Astrocyte of the hippocampus (primary cell): ENCODE results near the gene REXO1.

Experiments used
- DNase-seq: peaks from one replicate; pipeline ENCODE4 v3.0.0; 2011; ENCODE audit warnings: low read depth, low spot score

Gene REXO1

DNA sequence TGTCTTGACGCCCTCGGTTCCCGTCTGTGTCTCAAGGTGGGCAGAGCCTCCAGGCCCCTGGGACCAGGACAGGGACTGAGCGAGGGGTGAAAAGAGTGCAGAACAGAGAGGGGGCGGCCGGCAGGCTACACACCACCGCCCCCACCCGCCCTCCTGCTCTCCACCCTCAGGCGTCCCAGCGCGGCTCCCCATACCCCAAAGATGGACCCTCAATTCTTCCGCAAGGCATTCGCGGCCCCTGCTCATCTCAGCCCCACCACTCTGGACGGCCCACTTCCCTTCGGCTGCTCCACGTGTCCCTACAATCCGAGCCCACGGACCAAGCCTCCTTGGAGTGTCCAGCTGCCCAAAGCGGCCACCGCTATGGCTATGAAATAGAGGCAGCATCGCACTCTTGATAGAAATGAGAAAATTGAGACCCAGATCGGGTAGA, 13.3 kb upstream of the REXO1 start:
- DNase-seq, result no peak

DNA sequence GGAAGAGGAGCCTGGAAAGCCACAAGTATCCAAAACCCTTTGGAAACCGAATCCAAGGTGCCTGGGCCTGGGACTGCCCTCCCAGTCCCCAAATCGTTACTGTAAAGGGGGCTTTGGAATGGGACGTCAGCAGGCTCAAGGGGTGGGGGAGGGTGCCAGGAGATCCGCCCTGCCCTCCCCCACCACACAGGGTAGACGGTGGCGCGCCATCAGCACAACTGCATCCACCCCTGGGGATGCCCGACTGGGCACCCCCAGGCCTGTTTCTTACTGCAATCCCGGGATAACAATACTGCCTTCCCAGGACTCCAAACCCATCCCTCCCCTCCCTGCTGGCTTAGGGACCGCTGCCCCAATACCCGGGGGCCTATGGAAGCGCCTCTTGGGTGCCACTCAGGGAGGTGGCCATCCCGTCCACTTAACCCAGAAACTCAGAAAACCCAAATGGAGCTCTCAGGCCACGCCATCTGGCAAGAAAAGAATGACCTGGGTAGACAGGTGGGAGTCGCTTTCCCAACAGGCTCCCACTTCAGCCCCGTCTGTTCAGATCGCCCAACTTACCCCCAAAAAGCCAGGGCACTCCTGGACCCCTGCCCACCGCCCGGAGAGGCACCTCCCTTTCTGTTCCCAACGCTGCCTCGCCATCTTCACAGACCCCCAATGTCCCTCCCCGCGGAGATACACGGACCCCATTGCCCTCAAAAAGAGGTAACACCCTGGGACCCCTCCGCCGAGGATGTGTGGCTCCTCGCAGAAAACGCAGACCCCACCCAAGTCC, 12.7 kb upstream of the REXO1 start:
- no peak for DNase-seq

DNA sequence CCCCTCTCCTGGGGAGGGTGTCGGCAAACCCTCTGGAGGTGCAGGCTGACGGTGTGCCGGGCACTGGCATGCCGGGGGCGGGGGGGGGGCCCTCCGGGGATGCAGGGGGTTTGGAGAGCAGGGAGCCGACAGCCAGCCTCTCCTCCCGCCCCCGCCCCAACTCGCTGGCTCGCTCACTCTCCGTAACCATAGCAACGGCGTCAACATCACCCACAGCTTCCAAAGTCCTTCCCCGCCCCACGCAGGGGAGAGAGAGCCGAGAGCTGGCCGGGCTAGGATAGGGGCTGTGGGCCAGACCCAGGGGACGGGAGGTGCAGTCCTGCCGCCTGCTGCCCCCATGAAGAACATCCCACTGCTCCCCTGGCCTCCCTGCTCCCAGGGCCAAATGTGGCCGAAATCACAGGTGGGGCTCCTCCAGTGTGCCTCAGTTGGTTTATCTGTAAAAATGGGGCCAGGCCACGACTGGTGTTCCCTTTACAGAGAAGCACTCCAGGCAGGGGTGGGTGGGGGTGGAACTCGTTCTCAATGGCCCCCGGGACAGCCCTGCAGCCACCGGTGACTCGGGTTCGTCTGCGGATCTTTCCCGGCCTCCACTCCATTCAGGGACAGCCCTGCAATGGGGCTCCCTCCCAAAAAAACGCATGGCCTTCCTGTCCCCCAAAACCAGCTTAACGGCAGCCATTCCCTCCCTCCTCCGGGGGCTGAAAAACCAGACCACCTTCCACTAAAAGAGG, 11.9 kb upstream of the REXO1 start:
- DNase-seq, result peak; percentile 91

DNA sequence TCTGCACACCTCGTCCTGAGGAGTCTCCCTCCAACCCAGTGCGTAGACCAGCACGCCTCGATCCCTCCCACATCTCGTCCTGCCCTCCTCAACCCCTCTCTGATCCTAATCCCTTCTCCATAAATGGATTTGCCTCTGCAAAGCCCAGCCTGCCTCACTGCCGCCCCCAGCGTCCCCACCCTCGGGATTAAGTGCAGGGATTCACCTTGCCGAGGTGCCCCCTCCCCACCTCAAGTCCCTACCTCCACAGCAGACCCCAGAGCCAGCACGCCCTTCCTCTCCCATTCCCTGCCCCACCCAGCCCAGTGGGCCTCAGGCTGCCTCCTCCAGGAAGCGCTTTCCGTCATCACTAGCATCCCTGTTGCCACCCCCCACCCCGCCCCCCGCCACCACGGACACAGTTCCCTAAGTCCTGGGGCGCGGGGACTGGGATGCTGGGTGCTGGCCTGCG, 11.1 kb upstream of the REXO1 start:
- DNase-seq, result no peak

DNA sequence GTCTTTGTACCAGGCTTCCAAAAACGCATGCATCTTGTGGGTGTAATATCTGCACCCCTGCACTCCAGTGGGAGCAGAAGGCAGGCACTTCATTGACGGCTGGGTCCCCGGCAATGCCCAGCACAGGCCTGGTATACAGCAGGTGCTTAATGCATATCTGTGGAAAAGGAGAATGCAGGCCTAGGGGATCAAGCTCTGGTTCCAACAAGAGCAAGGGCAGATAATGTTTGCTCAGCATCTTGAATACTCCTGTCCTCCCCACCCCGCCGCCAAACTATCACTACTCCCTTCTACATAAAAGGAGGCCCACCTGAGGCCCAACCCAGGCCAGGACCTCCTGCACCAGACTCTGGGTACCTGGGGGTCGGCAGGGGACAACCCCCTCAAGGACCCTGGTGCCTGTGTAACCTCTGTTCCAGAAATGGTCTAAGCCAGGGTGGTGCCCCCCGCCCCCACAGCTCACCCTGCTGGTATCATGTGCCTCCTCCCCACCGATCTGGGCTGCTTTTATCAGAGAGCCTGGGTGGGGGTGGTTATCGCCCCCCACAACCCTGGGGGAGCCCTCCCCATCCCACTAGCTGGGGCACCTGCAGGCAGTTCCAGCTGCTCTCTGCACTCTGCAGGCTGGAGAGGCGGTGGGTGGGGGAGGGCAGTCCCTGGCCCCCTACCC, 10.3 kb upstream of the REXO1 start:
- DNase-seq, result no peak

DNA sequence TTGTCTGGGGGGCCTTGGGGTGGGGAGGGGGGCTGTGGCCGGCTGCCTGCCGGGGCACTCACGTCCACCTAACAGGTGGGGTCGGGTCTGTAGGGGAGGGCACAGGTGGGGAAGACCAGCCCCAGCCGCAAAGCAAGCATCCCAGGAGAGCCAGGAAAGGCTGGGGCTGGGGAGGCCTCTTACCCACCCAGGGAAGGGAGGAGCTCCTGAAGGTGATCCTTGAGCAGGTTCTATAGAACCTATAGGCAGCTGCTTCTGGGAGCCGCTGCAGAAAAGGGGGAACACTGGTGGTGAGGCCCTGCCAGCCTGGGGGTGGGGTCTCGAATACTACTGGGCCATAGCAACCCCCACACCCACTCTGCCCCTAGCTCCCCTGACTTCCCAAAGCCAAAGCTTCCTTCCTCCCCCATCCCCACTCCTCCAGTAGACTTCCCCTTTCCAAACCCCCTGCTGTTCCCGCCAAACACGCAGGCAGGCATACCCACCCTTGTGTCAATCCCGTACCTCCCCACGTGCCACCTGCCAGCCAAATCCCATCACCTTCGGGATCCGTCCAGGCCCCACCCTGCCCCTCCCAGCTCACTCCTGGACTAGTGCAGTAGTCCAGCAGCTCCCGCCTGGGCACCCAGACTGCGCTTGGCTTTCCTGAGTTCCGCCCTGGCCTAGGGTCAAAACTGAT, 9.5 kb upstream of the REXO1 start:
- no peak for DNase-seq

DNA sequence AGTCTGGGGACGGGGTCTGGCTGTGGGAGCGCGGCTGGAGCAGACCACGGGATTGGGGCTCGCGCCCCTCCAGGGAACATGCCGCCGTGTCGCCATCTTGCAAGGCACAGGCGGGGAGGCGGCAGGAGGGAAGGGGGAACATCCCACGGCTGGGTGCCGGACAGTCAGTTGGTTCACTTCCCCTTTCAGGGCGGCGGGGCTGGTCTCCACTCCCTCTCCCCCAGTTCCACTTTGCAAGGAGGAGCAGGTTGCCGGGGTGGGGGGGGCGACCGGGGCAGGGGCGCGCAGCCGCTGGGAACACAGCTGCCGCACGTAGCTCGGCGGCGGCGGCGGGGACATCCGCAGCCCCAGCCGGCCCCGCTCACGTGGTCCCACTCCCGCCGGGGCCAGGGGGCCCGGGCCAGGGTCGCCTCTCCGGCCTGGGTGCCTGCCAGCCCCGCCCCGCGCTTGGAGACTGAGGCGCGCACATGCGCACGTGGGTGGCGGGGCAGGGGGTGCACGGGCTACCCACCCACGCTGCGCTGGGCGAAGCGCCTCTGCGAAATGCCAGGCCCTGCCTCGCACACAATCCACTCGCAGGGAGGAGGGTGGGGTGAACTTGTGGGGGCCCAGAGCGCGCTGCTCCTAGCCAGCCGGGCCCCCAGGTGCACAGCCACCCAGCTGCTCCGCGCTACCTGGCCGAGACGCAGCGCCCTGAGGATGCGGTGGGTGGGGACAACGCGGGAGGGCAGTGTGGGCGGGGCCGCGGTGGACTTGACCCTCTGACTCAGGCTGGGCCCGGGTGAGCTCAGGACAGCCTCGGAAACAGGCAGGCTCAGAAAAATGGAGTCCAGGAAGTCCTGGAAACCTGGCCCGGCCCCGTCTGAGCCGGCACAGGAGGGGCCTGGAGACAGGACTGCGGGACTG, 8.7 kb upstream of the REXO1 start:
- DNase-seq, result peak; percentile 81

DNA sequence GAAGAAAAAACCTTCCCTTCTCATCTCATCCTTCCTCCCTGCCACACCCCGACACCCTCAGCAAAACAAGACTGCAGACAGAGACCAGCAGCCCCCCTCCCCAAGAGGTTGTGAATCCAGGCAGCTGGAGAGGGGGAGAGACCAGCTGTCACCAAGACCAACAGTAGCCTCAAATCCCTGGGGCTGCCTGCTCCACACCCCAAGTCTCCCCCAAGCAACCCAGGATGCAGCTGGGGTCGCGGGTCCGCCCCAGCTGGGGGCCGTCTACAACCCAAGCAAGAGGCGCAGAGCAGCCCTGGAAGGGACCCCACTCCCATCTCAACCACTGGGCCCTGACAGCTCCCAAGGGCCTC, 8.0 kb upstream of the REXO1 start:
- DNase-seq, result no peak

DNA sequence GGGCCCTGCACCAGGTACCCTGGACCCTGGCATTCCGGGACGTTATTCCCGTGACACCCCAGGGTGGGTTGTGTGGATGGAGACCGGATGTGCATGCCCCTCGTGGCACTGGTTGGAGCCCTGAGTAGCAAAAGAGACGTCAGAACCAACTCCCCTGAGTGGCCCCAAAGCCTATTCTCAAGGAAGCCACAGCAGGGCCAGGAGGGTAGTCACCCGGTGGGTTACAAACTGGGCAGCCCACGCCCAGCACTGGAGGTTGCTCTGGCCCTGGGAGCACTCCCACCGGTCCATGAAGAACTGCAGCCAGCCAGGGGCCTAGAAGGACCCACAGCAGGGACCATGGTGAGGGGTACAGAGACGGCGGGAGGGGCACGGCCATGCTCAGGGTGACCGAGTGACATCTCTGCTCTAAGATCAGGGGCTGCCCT, 7.6 kb upstream of the REXO1 start:
- no peak for DNase-seq

DNA sequence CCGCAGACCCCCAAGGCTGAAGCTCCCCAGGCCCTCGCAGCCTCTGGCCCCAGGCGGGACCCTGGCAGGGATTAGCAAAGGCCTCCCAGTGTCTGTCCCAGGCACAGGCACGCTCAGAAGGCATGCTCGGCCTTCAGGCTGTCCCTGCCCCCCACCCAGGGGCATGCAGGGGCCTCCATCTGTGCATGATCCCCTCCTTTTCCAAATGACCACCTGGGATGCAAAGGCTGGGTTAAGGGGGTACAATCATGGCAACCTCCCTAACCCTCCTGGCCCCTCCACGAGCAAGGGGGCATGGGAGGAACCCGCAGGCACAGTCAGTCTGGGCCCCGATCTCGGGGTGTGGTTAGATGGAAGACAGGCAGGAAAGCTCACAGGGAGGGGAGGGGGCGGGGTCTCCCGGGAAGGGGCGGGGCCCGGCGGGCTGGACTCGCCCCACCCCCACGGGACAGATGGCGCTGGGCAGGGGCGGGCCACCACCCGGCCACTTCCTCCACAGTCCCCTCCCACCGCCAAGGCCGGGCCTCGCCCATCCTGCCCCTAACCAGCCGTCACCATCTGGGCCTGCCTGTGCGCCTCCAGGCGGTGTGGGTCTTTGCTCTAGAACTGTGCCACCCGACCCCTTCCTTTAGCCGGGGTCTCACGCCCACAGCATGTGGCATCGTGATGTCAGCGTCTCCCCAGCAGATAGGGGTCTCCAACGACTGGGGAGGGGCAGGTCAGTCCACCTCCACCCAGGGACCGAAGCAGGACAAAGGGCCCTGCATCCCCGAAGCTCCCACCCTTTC, 7.0 kb upstream of the REXO1 start:
- DNase-seq, result peak; percentile 83

DNA sequence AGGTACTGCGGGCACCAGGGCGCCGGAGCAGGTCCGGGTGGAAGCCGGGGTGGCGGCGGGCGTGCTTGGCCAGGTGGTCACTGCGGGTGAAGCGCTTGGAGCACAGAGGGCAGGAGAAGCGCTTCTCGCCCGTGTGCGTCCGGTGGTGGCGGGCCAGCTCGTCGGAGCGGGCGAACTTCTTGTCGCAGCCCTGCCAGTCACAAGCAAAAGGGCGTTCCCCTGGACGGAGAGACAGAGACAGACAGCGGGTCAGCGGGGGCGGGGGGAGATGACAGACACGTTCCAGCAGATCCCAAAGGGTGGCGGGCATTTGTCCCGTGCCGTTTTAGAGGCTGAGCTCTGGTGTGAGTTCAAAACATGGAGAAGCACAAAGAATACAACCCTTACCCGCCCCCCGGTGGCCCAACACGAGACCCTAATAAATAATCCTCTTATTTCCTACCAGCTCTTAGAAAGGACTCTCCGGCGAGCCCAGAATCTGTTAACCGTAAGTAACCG, 6.3 kb upstream of the REXO1 start:
- no peak for DNase-seq

DNA sequence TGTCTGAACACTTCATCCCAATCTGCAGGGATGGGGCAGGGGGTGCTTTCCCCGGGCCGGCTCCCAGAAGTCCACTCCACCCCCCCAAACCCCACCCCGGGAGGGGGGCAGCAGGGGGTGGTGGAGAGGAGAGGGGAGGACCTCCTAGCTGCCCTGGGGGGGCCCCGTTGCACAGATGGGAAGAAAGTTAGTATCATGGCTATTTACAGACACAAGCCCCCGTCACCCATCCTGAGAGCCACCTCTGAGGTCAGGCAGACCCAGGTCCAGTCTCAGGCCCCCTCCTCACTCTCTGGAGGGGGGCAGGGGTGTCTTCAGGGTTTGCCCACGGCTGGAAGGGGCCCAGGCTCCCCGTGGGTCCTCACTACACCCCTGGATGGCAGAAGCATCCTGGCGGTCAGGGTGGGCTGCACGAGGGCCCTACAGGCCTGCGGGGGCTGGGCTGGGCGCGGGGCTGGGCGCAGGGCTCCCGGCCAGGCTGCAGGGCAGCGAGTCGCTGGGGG, 5.8 kb upstream of the REXO1 start:
- no peak for DNase-seq

DNA sequence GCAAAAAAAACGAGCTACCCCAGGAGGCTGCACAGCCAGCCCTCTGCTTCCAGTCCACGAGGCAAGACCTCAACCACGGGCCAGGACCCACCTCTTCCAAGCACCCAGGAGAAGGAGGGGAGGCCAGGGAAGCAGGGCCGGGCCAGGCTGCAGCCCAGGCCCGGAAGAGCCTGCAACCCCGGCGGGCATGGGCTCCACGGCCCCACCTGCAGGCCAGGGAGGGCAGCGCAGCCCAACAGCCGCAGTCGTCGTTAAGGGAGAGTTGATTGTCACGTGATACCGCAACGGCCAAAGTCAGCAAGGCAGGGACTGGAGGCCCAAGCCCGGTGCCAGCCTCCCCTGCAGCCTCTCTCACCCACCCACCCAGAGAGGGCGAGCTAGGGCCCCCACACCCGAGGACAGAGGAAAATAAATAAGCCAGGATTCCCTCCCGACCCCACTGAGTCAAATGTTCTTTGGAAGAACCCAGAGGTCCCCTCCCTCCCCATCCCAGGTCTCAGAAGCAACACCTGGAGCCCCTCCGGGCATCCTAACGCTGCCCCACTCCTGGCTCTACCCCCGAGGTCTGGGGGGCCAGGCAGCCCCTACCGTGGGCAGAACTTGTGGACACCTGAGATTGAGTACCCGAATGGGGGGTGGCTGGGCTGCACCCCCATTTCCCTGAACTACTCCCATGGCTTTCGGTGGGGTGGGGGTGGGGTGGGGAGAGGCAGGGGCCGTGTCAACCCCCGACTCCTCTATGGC, 5.2 kb upstream of the REXO1 start:
- peak; percentile 84 for DNase-seq

DNA sequence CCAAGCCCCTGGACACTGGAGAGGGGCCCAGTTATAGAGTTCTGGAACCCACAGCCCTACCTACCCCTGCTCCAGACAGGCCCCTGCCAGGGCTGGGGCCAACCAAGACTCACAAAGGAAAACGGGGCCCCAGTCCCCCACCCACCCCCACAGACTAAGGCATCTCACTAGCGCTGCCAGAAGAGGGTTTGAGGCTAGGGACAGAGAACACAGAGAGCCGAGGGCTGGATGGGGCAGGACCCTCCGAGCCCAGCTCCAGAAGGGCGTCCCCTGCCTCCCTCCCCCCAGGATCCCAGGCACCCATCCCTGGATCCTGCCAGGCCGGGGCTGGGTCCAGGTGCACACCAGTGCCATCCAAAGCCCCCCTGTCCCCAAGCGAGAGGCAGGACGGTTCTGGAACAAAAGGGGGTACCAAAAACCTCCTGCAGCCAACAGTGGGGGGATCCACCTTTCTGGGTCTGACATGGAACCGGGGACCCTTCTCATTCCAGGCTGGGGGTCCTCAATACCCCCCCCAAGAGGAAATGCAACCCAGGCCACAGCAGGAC, 4.4 kb upstream of the REXO1 start:
- no peak for DNase-seq

DNA sequence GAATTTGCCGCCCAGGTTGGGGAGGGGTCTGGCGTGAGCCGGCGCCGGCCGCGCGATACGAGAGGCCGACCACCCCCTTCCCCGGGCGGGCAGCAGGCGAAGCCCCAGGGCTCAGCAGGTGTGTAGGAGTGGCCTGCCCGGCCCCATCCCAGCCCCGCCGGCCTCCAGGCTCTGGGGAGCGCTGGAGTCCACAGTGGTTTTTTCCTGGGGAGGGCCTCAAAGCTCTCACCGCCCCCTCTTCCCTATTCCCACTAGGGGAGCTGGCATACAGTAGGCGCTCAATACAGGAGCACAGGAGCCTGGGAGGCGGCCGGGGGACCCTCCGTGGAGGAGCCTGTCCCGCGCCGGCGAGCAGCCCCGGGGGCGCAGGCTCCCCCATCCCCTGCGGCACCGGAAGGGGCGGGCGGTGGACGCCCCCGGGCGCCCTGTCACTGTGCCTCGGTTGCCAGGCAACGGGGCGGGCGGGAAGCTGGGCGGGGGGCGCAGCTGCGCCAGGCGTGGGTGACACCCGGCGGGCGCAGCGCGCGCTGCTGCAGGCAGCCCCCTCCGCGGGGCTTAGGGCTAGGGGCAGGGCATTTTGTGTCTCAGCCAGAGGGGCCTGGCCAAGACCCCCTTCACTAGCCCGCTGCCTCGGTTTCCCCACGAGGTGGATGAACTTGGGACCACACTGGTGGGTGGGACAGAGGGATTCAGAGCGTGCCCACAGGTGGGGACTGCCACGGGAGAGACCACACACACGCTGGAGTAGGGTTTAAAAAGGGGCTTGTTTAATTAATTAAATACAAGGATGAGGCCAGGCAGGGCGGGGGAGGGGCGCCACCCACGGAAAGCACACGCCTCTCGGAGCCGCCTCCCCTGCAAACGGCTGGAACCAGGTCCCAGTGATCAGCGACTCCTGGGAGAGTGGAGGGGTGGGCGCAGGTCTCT, 3.6 kb upstream of the REXO1 start:
- no peak for DNase-seq

DNA sequence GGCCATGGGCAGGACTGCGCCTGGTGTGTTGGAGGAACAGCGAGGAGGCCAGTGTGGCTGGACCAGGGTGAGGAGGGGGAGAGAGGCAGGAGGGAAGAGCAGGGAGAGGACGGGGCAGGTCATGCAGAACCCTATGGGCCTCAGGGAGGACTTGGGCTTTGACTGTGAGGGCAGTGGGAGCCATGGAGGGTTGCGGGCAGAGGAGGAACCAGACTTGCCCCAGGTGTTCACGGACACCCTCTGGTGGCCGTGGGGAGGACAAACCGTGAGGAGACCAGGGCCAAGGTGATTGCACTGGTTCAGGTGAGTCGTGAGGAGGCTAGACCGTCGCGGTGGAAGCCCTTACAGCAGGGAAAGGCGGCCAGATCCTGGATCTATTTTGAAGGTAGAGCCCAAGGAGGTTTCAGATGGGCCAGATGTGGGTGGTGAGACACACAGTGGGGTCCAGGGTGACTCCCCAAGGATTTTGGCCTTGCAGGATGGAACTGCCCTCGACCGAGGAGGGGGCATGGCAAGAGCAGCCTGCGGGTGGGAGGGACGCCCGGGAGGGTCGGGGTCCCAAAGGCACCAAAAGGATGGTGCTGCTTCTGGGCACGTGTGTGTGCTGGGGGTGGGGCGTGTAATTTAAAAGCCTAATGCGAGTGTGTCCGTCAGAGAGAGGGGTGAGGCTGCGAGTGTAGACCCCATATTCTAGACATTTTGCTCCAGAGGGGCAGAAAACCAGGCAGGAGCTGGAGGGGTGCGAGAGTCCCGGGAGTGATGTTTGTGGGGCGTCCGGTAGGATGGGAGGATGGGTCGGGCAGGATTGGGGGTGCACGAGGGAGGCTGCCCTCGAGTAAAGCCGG, 2.7 kb upstream of the REXO1 start:
- DNase-seq, result no peak

DNA sequence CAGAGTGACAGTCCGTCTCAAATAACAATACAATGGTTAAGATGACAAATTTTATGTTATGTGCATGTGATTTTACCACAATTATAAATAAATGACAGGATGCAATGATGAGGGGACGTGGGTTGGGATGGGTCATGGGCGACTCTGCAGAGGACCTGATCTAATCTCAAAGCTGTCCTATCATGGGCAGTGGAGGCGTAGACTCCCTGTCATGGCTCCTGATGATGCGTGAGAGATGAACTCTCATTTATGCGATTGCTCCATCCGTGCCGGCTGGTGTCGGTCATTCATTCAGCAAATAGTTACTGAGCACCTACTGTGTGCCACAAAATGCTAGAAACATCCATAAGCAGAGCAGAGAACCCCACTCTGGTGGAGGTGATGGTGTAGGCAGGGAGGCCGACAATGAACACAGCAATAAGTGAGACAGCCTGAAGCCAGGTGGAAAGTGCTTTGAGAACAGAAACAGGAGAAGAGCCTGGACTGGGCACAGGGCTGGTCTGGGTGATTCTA, 1.7 kb upstream of the REXO1 start:
- no peak for DNase-seq
